Spleen (tissue), 11 donors: ENCODE measurements around the gene RNPEPL1. TPM values are rescaled to one million over a fixed set of nuclear protein-coding genes. Genes with fewer than 3 reads are reported as not detected.

Source experiments
- DNase-seq: peaks from one replicate; pipeline ENCODE4 v3.0.0-alpha.2; 2020
- H3K27ac ChIP-seq, 8 donors: fragments of 200-600 bp; sonication (generic) in 7 of 8; 1 replicate in 4 of 8; 2 replicates in 4 of 8; pipeline versions ENCODE4 v1.5.0 to v1.8.0; 2016 to 2021; ENCODE audit warnings: inconsistent platforms in 4 of 8, mild to moderate bottlenecking in 4 of 8, moderate library complexity in 1 of 8
- H3K27me3 ChIP-seq, 7 donors: fragments of 200-600 bp; sonication (generic) in 6 of 7; replicated peaks in 1 of 7; 1 replicate in 4 of 7; 2 replicates in 3 of 7; pipeline versions ENCODE4 v1.5.0 to v1.8.0; 2016 to 2021; ENCODE audit warnings: inconsistent platforms in 3 of 7, mild to moderate bottlenecking in 1 of 7
- H3K36me3 ChIP-seq, 6 donors: fragments of 200-600 bp; sonication (generic) in 5 of 6; 1 replicate in 4 of 6; 2 replicates in 2 of 6; pipeline versions ENCODE4 v1.5.0 to v1.8.0; 2016 to 2021; ENCODE audit warnings: inconsistent platforms in 2 of 6
- H3K4me1 ChIP-seq, 6 donors: fragments of 200-600 bp; sonication (generic) in 5 of 6; 1 replicate in 3 of 6; 2 replicates in 3 of 6; pipeline versions ENCODE4 v1.5.0 to v1.8.0; 2016 to 2021; ENCODE audit warnings: inconsistent platforms in 3 of 6
- H3K4me3 ChIP-seq, 8 donors: fragments of 200-600 bp; sonication (generic) in 7 of 8; 1 replicate in 4 of 8; 2 replicates in 4 of 8; pipeline versions ENCODE4 v1.5.0 to v1.8.0; 2016 to 2021; ENCODE audit warnings: inconsistent platforms in 4 of 8, mild to moderate bottlenecking in 4 of 8, moderate library complexity in 2 of 8
- H3K9me3 ChIP-seq, 8 donors: fragments of 200-600 bp; sonication (generic) in 7 of 8; 1 replicate in 4 of 8; 2 replicates in 4 of 8; pipeline versions ENCODE4 v1.5.0 to v1.8.0; 2016 to 2021; ENCODE audit warnings: inconsistent platforms in 4 of 8
- POLR2A ChIP-seq, 3 donors: fragments of 450-650 bp; IDR thresholded peaks; one replicate each; pipeline ENCODE4 v1.5.1; 2017; ENCODE audit warnings: antibody characterized with exemption in 3 of 3, mild to moderate bottlenecking in 1 of 3
- POLR2AphosphoS5 ChIP-seq, 3 donors: sonication (generic); formaldehyde crosslinking; IDR thresholded peaks; one replicate each; pipeline ENCODE4 v1.5.1; 2017; ENCODE audit warnings: antibody characterized with exemption in 3 of 3
- WGBS, 5 donors: extraction: QIAGEN DNeasy Blood & Tissue Kit in 3 of 5; methylation state at CpG; one replicate each; pipeline versions ENCODE4 v1.1.5 to v1.1.7; 2013 to 2018; 5-methylcytosine and 5-hydroxymethylcytosine counted together
- intact Hi-C: fragments of 100-400 bp; cut with DNase I; formaldehyde crosslinking; loops from one replicate; pipeline ENCODE4 v1.15.0; 2023; ENCODE audit warnings: low total_unique reads
- polyA plus RNA-seq, 3 donors: library from polyadenylated mRNA; stranded (reverse); fragments of 200-250 nt; gene quantifications; one replicate each; pipeline ENCODE4 v1.2.1, GENCODE V29; 2013
- total RNA-seq, 7 donors: library from RNA; depleted of rRNA in 3 of 7; stranded (reverse); fragments of >200 nt in 3 of 7; fragmentation: NEBNext Ultra II Directional in 4 of 7; extraction: Animal tissue kit (Norgen Biotek cat#: 25700) in 4 of 7; gene quantifications; one replicate each; pipeline versions ENCODE4 v1.1.0 to v1.2.1, GENCODE V29; 2016 to 2021
- TF ChIP-seq, protein P1 (sequence below), 11 experiments: fragments of 200-600 bp in 7 of 11; fragments of 450-650 bp in 4 of 11; sonication (generic) in 4 of 11; IDR thresholded peaks in 8 of 11; conservative IDR thresholded peaks in 3 of 11; 1 replicate in 7 of 11; 2 replicates in 4 of 11; pipeline versions ENCODE4 v1.4.0 to v1.8.0; 2016 to 2021; ENCODE audit warnings: antibody characterized with exemption in 11 of 11, inconsistent platforms in 4 of 11, mild to moderate bottlenecking in 1 of 11
- donor health status: healthy with polysubstance abuse.
- donor health status: DM: no; HTN: no; CAD: no; lungs with moderate emphysema.
- donor health status: DM: no; HTN: no; CAD: no.
- donor health status: Bipolar disorder and iron deficiency.
- donor health status: healthy.
- donor health status: DM: no; HTN: no; CAD: no.
- donor health status: DM: yes; HTN: yes; CAD: no.

RNPEPL1 gene
- total and polyA plus RNA-seq, 10 donors, result 57.2 to 165 (median 87.4) TPM

DNA sequence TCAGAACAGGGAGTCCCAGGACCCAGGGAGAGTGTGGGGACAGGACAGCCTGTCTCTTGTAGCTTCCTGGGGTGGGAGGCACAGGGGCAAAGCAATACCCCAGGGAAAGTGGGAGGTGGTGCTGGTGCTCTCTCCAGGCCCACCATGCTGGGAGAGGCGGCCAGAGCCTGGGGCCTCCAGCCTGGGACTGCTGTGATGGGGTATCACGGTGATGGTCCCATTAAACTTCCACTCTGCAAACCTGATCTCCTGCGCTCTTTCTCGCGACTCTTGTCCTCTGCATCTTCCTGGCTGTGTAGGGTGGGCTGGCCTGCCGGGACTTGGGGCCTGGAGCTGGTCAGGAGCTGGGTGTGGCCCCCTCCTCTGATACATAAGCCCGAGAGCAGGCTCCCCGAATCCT, 10.2 kb downstream of the RNPEPL1 start:
- WGBS, 5 donors, result 88 to 95% (median 94%) methylated on average over 8 of the region's 8 CpGs
- peaks cover 4 to 51% (median 24%) of the 10 kb centered on the region in 6 donors for H3K4me1 ChIP-seq
- H3K9me3 ChIP-seq, result peaks cover 0 to 8% (median 6%) of the 10 kb centered on the region in 8 donors
- H3K36me3 ChIP-seq, result peaks cover 3 to 63% (median 54%) of the 10 kb centered on the region in 6 donors
- H3K27me3 ChIP-seq, result no peaks in the 10 kb centered on the region
- H3K4me3 ChIP-seq, result no peak overlapping the region
- no peak for DNase-seq
- TF ChIP-seq POLR2AphosphoS5 (IDR thresholded peaks at IDR 0.05) (no peak), POLR2A (IDR thresholded peaks at IDR 0.05) (no peak)
- TF ChIP-seq, protein P1, sequence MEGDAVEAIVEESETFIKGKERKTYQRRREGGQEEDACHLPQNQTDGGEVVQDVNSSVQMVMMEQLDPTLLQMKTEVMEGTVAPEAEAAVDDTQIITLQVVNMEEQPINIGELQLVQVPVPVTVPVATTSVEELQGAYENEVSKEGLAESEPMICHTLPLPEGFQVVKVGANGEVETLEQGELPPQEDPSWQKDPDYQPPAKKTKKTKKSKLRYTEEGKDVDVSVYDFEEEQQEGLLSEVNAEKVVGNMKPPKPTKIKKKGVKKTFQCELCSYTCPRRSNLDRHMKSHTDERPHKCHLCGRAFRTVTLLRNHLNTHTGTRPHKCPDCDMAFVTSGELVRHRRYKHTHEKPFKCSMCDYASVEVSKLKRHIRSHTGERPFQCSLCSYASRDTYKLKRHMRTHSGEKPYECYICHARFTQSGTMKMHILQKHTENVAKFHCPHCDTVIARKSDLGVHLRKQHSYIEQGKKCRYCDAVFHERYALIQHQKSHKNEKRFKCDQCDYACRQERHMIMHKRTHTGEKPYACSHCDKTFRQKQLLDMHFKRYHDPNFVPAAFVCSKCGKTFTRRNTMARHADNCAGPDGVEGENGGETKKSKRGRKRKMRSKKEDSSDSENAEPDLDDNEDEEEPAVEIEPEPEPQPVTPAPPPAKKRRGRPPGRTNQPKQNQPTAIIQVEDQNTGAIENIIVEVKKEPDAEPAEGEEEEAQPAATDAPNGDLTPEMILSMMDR (IDR thresholded peaks at IDR 0.05 in 8 of 11, conservative IDR thresholded peaks at IDR 0.05 in 3 of 11), result no peak
- H3K27ac ChIP-seq, result peak overlapping the region in 3 of 8 donors; percentile 78 to 86 (median 80)
- intact Hi-C loops, result no loop called here

DNA sequence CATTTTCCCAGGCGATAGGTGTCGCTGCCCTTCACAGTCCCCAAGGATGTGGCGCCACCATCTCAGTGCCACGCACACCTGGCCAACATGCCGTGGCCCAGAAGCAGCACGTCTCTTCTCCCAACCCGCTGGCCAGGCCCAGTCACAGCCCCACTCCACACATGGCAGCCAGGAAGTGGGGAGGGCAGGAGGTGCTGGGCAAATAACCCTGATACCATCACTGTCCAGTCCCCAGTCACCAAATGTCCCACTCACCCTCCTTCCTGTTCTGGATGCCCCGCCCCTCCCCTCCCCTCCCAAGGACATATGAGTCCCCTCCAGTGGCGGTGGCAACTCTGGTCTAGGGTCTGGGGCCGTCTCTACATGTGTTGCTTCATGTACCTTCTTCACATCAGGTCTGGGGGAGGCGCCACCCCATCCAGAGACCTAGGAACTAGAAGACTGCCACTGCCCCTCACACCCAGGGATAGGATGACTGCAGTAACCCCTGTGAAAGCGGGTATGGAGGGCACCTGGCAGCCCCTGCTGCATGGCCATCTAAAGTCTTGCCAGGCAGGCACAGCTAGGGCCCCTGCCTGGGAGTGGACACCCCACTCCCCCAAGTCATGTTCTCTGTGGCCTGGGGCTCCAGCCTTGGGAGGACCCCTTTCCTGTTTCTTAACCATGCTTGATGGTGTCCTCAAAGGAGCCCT, 10.9 kb downstream of the RNPEPL1 start:
- Histone ChIP-seq H3K27ac (peak overlapping the region in 7 of 8 donors; percentile 57 to 86 (median 78)), H3K4me1 (peaks cover 7 to 58% (median 29%) of the 10 kb centered on the region in 6 donors), H3K36me3 (peaks cover 3 to 56% (median 47%) of the 10 kb centered on the region in 6 donors), H3K9me3 (peaks cover 0 to 8% (median 6%) of the 10 kb centered on the region in 8 donors), H3K4me3 (peak overlapping the region in 1 of 8 donors; percentile 31), H3K27me3 (no peaks in the 10 kb centered on the region)
- intact Hi-C loops, result no loop called here
- TF ChIP-seq, protein P1 (IDR thresholded peaks at IDR 0.05 in 8 of 11, conservative IDR thresholded peaks at IDR 0.05 in 3 of 11), result no peak
- peak in 2 of 3 donors; percentile 45 to 53 for TF ChIP-seq POLR2AphosphoS5 (IDR thresholded peaks at IDR 0.05)
- WGBS, 5 donors, result 82 to 89% (median 86%) methylated on average over 12 of the region's 12 CpGs
- DNase-seq, result no peak

DNA sequence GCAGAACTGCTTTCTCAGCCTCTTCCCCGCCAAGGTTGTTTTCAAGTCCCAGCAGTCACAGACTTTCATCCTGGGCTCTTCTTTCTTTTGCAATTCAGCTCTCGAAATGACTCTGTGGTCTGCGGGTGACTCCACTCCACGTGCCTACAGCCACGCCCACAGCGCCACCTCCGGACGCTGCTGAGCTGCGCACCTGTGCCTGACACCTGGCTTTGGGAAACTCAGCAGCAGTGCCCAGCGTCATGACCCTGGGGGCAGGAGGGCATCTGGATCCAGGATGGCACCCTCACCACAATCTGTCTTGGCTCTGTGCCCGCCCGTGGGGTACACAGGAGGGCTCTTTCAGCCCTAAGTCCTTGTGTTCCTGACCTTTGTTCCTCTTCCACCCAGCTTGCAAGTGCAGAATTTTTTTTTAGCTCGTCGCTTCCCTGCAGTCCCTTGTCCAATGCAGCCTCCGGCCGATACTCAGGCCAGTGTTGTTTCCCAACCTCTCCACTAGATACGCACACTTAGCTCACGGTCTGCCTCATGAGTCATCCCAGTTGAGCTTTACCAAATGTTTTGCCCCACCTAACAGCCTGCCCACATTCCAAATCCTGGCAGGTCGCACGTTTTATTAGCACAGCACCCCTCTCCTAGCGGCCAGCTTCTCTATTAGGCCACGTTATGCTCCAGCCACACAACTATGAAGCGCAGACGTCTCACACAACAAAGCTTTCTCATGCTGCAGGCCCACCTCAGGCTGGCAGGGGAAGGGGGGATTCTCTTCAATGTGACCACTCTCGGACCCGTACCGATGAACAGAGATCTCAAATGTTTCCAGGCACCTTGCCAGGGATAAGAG, 11.7 kb downstream of the RNPEPL1 start:
- Histone ChIP-seq H3K4me1 (peaks cover 15 to 66% (median 37%) of the 10 kb centered on the region in 6 donors), H3K4me3 (peak overlapping the region in 1 of 8 donors; percentile 31), H3K36me3 (peaks cover 3 to 48% (median 39%) of the 10 kb centered on the region in 6 donors), H3K9me3 (peaks cover 0 to 8% (median 6%) of the 10 kb centered on the region in 8 donors), H3K27me3 (no peaks in the 10 kb centered on the region), H3K27ac (peak overlapping the region in 7 of 8 donors; percentile 57 to 86 (median 78))
- intact Hi-C loops, result no loop called here
- TF ChIP-seq POLR2A (IDR thresholded peaks at IDR 0.05) (no peak), POLR2AphosphoS5 (IDR thresholded peaks at IDR 0.05) (peak; percentile 68 to 85 (median 71))
- TF ChIP-seq, protein P1 (IDR thresholded peaks at IDR 0.05 in 8 of 11, conservative IDR thresholded peaks at IDR 0.05 in 3 of 11), result peak; percentile 22 to 70 (median 53)
- WGBS, 5 donors, result 45 to 71% (median 62%) methylated on average over 27 of the region's 27 CpGs
- DNase-seq, result peak; percentile 92
